GM18499 (cell line): ENCODE data around the gene HSD17B14.
"Not testable (repeated sequence)": the region's sequence is repeated elsewhere in the genome, so short reads cannot be mapped to it uniquely, and the experiment has no call there.

Experiments used
- ATAC-seq: cut with Tn5 transposase; IDR thresholded peaks from one replicate; pipeline ENCODE4 v1.9.1; 2021; ENCODE audit warnings: moderate number of reproducible peaks; ENCODE audit not compliant: insufficient read depth, unreplicated experiment

The HSD17B14 gene

DNA sequence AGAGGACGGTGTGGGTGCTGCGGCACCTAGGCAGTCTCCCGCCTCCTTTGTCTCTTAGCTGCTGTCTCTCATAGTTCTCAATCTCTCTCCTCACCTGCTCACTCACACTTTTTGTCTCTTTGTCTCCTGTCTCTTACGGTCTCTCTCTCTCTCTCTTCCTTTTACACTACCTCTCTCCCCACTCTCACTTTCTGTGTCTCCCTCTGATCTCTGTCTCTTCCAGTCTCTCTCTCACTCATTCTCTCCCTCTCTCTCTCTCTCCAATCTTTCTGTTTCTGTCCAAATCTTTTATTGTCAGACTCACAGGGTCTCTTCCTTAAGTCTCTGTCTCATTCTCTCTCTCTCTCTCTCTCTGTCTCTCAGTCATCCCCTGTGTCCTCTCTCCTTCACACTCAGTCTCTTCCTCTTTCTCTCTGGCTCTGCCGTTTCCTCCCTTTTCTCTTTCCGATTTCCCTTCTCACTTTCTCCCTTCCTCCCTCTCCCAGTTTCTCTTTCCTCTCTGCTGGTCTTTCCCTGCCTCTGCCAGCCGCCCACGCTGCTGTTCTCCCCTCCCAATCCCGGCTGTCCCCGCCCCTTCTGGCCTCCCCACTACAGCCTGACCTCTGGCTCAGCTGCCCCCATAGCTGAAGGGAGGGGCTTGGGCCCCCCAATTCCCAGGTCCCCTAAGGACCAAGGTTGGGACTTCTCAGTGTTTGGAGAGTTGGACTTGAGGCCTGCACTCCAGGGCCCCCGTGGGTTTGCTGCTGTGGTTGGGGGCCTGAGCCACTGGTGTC is 32.0 kb upstream of the HSD17B14 start, which contains the start of gene PLEKHA4:
Gene PLEKHA4, minus strand, starts transcription at position 504 of the 773 bp plus-strand sequence. CDS start 997 bp downstream, outside the sequence.
- ATAC-seq = no peak

GRCh38 chr19:48867746-48868113 is 31.4 kb upstream of the HSD17B14 start:
- ATAC-seq = no peak

DNA sequence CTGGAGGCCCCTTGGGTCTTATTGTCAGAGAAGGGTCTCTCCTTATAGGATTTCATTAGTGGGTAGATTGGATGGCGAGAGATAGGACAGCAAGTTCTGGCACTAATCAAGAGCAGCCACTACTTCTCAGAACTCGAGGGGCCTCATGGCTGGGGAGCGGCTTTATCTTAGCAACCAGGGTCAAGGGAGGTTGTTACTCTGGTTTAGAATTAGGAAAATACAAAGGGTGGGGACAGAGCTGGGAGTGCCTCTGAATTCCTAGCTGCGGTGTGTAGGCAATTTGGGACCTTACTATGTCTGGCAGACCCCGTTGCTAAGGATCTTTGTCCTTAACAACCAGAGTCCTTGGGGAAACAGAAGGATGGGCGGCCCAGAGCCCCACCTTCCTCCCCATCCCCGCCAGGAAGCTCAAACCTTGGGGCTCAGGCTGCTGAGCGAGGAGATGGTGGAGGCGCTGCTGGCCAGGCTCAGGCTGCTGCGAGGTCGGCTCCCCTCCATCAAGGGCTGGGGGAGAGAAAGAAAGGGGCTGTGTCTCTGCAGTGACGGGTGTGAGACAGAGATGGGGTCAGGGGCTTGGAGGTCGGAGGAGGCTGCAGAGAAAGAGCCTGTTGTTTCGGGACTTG is 30.9 kb upstream of the HSD17B14 start:
- ATAC-seq = no peak

DNA sequence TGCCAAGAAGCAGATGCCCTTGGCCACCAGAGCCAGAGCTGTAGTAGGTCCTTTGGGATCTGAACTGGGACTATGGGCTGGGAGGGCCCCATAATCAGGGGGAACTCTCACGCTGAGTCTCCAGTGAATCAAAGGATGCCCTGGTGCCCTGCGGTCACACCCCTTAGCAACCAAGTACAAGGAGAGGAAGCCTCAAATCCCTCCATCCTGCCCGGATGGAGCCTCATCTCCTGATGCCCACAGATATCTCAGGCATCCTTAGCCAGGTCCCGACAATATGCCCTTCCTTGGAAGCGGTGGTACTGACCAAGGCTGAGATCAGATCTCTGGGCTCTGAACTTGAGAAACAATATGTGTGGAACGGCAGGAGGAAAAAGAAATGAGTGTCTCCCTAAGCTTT is 30.4 kb upstream of the HSD17B14 start:
- ATAC-seq = no peak

- no peak for ATAC-seq
Observed at GRCh38 chr19:48862827-48863226, 26.5 kb upstream of the HSD17B14 start.

GRCh38 chr19:48861313-48861712 is 25.0 kb upstream of the HSD17B14 start:
- no peak for ATAC-seq

- no peak for ATAC-seq
Observed at GRCh38 chr19:48859711-48860572, 23.7 kb upstream of the HSD17B14 start.

DNA sequence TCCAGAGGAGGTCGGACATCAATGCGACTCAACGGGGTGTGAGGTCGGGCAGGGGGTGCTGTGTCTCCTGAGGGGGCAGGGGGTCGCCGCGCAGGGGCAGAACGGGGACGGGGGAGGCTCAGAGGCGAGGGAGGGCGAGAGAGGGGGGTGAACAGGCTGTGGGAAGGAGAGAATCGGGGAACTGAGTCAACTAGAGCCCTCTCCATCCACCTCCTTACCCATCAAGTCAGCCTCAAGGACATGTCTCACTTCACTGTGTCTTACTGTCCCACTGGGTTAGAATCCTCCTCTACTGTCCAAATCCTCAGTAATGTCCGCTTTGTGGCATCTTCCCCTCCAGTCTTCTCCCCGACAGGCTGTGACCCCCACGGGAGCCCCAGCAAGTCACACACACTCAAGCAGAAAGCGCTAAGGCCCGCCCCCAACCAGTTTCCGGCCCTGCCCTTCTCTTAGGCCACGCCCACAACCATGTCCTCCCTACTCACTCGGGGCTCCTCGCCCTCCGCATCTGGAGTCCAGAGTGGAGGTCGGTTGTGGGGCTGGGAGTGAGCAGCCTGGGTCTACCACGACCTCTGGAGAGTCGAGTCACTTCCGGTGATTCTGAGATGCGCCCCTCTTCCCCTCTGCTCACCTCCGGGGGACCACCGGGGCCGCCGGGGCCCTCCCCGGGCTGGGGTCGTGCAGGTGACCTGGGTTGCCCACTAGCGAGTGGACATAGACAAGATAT is 22.9 kb upstream of the HSD17B14 start:
- ATAC-seq = no peak

- no peak for ATAC-seq
Observed at GRCh38 chr19:48856921-48857320, 20.6 kb upstream of the HSD17B14 start.

- ATAC-seq = no peak
Observed at GRCh38 chr19:48854103-48854502, 17.8 kb upstream of the HSD17B14 start.

GRCh38 chr19:48853483-48853882 is 17.2 kb upstream of the HSD17B14 start:
- no peak for ATAC-seq

- no peak for ATAC-seq
Observed at GRCh38 chr19:48852292-48852691, 16.0 kb upstream of the HSD17B14 start.

DNA sequence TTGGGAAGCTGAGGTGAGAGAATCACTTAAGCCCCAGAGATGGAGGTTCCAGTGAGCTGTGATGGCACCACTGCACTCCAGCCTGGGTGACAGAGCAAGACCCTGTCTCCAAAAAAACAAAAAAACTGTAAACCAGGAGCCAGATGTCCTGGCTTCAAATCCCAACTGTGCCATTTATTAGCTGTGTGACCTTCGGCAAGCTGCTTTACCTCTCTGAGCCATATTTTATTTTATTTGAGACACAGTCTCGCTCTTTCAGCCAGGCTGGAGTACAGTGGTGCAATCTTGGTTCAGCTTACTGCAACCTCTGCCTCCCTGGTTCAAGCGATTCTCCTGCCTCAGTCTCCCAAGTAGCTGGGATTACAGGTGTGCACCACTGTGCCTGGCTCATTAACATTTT is 10.4 kb upstream of the HSD17B14 start:
- not testable (repeated sequence) for ATAC-seq

DNA sequence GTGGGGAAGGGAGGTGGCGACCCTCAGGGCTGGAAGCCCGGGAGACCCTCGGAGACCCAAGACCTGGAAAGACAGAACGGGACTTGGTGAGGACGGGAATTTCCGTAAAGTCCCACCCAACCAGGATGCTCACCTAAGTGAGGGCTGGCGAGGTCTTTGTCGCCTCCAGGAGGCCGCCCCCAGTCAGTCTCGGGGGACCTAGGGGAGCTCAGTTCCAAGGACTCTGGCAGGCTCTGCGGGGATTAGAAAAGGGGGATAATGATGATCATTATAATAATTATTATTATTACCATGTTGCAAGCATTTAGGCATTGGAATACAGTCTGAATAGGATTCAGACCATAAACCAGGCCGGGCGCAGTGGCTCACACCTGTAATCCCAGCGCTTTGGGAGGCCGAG is 9.1 kb upstream of the HSD17B14 start:
- no peak for ATAC-seq

DNA sequence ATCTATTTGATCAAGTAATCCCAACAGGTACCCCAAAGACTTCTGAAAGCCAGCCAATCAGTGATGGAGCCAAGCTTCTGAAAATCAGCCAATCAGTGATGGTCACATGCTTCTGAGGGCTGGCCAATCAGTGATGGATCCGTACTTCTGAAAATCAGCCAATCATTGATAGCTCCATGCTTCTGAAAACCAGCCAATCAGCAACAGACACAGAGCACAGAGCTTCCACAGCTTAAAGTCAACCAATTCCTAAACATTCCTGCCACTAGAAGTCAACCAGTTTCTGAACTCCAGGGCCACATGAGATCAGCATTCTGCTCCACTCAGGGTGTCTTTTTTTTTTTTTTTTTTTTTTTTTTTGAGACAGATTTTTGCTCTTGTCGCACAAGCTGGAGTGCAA is 8.2 kb upstream of the HSD17B14 start:
- no peak for ATAC-seq

DNA sequence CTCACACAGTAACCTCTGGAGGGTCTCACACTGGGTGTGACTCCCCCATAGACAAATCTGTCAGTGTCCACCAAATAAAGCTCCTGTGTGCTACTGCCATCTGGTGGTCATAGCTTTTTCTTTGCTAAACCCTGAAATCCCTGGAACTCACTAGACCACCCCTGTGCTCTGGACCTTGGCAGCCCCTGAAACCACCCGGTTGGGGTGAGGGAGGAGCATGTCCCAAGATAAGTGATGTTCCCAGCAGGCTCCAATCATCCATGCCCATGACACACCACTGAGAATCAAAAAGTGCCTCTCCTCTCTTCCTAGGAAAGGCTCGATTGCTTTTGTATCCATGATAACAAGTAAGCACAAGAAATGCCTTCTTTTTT is 6.5 kb upstream of the HSD17B14 start:
- ATAC-seq = no peak

DNA sequence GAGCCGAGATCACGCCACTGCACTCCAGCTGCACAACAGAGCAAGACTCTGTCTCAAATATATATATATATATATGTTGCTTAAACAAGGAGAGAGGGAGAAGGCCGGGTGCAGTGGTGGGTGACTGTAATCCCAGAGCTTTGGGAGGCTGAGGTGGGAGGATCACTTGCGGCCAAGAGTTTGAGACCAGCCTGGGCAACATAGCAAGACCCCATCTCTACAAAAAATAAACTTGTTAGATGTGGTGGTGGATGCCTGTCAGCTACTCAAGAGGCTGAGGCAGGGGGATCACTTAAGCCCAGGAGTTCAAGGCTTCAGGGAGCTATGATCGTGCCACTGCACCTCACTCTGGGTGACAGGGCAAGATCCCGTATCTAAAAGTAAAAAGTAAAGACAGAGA is 5.3 kb upstream of the HSD17B14 start:
- no peak for ATAC-seq

GRCh38 chr19:48841047-48841446 is 4.8 kb upstream of the HSD17B14 start:
- ATAC-seq = no peak

GRCh38 chr19:48837687-48838086 is 1.4 kb upstream of the HSD17B14 start:
- ATAC-seq = no peak

DNA sequence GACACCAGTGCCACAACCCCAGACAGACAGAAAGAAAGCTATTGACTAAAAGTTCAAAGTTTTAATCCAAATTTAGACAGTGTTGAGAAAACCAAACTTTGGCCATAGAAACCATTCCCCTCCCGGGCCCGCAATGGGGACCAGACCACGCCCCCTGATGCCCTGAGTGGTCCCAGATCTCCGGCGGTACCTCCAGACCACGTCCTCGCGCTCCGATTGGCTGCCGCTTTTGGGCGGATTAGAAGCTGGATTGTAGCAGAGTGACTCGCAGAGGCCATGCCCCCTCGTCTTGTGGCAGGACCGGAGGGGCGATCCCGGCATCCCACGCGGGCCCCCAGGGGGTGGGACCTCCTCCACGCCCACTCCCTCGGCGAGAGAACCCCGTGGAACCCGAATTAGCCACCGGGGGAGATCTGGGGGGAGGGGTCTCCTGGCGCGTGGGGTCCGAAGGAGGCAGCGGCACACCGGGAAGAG is 797 bp upstream of the HSD17B14 start:
- ATAC-seq = no peak
